ENCODE data around the gene LRP10. TPM values are rescaled to one million over a fixed set of nuclear protein-coding genes. Genes with fewer than 3 reads are reported as not detected.

Gene LRP10
- total RNA-seq, 1 experiment from 2014 or later = 86.5 TPM

- no peak for DNase-seq (ENCODE audit: low read depth)
Observed at GRCh38 chr14:22861651-22862050, 9.9 kb upstream of the LRP10 start.

- no peak for DNase-seq (ENCODE audit: low read depth)
Observed at GRCh38 chr14:22864979-22865378, 6.6 kb upstream of the LRP10 start.

GRCh38 chr14:22865424-22866405 lies 5.8 kb upstream of the LRP10 start:
- DNase-seq (ENCODE audit: low read depth) = no peak

DNA sequence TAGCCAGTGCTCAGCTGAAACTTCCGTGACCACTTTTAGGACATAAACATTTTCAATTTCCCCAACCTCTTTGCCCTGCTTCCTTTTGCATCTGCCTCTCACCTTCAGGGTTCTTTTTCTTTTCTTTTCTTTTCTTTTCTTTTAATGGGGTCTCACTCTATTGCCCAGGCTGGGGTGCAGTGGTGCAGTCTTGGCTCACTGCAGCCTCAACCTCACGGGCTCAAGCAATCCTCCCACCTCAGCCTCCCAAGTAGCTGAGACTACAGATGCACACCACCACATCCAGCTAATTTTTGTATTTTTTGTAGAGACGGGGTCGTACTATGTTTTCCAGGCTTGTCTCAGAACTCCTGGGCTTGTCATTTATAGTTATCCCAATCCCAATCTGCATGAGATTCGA lies 4.7 kb upstream of the LRP10 start:
- DNase-seq (ENCODE audit: low read depth) = no peak

DNA sequence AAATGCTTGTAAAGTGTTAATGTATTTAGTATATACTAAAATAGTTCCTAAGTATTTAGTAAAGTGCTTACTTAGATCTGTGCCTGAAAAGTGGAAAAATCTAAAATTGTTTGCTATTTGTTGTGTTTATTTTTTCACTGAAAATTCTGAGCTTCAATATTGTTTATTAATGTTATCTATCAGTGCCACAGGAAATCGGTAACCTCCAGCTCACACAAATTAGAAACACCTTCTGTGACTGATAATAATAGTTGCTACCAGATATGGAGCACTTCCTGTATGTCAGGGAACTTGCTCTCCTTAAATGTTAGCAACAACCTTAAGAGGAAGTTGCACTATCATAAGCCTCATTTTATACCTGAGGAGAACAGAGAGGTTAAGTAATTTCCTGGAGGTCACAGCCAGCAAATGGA lies 723 bp upstream of the LRP10 start:
- no peak for DNase-seq (ENCODE audit: low read depth)

GRCh38 chr14:22872033-22872832 lies 693 bp downstream of the LRP10 start:
- DNase-seq (ENCODE audit: low read depth) = peak; percentile 82

DNA sequence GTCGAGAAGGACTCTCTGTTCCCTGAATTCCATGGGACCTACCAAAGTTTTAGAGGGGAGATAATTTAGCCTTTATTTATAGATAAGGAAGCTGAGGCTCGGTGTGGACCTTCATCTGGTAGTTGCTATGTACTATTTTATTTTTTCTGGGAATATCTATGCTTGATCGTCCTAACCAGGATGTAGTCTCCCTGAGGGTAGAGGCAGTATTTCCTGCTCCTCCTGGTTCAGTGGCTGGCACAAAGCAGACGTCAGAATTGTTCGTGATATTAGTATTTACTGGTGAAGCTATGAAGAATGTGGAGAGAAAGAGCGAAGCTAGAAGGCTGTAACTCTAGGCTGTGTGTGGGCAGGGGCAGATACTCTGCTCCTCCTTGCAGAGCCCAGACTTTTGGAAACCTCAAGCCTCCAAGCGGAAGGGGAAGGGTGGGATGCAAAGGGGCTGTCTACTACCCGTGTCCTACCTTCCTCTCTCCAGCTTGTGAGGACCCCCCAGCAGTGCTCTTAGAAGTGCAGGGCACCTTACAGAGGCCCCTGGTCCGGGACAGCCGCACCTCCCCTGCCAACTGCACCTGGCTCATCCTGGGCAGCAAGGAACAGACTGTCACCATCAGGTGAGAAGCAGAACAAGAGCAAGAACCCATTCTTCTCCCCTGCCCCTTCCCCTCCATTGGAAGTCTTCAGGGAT lies 1.4 kb downstream of the LRP10 start:
- DNase-seq (ENCODE audit: low read depth) = no peak

- no peak for DNase-seq (ENCODE audit: low read depth)
Observed at GRCh38 chr14:22875003-22875747, 3.6 kb downstream of the LRP10 start.

GRCh38 chr14:22875748-22876319 lies 4.3 kb downstream of the LRP10 start:
- DNase-seq (ENCODE audit: low read depth) = no peak

GRCh38 chr14:22877000-22877501 lies 5.5 kb downstream of the LRP10 start:
- no peak for DNase-seq (ENCODE audit: low read depth)

DNA sequence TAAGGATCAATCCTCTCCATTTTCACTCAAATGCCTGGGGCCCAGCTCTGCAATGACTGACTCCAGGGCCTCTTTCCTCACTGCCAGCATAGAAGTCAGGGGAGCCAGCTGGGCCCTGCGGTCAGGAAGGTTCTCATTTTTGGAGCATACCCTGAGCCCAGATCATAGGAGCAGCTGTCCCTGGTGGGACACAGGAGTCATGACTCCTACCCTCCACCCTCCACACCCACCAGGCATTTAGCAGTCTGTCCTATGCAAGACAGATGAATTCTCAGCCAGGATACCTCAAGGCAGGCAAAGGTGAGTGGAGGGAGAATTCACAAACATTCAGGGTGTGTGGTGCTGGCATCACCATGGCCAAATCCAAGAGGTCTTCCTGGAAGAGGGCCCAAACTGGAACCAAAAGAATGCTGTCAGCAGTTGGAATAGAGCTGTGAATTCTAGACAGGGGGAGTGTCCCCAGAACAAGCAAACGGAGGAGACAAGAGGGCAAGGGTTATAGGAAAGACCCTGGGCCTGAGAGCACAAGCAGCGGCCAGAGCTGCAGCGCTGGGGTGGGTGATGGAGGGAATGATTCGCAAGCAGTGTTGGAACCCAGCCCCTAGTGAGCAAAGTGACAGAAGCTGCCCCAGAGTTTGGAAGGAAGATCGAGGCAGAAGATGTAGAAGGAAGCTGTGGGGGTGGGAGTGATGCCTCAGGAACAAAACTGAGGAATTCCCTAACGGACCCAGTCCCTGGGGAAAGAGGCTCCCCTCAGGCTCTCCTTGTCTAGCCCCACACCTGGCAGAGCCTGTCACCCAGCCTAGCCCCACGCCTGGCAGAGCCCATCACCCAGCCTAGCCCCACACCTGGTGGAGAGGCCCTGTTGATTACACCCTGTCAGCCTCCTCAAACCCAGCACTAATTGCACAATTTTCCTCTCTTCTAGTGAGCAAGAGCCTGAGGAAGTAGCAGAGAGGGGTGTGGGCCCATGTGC lies 7.0 kb downstream of the LRP10 start:
- DNase-seq (ENCODE audit: low read depth) = peak; percentile 65

DNA sequence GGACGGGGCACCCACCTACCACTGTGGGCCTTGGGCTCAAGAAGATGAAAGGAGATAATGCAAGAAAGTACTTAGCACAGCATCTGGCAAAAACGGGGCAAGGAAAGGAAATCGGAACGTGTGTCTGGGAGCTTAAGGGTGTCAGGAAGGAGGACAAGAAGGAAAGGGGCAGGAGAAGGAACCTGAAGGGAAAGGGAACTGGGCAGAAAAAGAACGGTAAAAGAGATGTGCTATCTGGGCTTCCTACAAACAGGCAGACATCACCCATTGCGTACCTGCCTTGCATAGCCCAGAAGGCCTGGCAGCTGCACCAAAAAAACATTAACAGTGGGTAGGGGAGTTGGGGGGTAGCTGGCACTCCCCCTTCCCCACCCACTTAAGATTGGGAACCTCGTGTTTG lies 10.5 kb downstream of the LRP10 start:
- DNase-seq (ENCODE audit: low read depth) = no peak

DNA sequence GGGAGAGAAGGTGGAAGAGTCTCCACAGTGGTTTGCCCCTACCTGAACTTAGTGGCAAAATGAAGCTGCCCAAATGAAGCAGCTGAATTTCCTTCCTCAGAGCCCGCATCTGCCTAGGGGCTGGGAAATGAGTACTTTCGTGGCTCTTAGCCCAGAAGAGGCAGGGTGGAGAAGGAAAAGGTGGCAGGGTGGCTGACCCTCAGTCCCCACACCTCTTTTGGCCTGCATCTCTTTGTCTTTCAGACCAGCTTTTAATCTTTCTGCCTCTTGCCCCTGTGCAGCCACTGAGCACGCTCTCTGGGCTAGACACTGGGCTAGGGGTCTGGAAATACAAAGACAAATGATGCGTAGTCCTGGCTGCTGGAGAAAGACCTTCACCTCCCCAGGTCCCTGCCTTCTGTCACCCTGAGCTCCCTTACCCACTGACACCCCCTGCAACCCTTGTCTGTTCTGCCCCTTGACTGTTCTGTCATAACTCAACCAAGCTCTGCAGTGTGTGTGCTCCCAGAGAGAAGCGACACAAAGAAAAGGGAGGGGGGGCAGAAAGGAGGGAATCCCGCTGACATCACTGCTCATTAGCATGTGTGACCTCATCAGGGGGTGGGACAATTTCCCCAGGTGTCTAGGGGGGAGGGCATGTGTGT lies 11.1 kb downstream of the LRP10 start:
- no peak for DNase-seq (ENCODE audit: low read depth)

DNA sequence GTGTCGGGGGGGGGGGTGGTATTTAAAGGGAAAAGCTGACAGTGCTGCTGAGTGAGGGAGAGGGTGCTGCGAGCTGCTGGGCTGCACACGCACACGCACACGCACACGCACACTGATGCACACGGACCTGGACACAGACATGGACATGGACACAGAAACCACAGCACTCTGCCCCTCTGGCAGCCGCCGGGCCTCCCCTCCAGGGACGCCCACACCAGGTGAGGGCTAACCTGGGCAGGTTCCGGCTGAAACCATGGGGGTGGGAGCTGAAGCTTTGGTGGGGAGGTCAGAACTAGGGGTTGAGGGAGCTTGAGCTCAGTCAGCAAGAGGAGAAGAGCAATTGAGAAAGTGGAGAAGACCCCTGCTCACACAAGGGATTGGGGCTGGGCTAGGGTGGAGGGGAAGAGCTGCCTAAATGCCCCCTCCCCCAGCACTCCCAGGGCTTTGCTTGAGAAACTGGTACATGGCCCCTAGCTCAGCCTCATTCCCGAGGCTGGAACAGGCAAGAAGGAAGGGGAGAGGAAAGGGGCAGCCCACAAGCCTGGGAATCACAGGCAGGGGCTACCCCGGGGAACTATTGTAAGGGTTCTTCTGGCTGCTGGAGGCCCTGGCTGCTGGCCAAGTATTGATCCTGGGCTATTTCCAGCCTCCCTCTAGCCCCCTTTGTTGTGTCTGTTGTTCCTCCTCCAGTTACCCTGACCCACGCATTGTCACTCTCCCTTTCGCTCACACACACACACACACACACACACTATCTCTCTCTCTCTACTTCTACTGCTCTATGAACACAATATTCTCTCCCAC lies 11.8 kb downstream of the LRP10 start, which contains the start of gene REM2:
Gene REM2, plus strand, starts transcription at position 50 of the 804 bp plus-strand sequence. Its CDS starts 66 bp downstream, at position 116.
- no peak for DNase-seq (ENCODE audit: low read depth)

GRCh38 chr14:22884076-22884737 lies 12.7 kb downstream of the LRP10 start:
- DNase-seq (ENCODE audit: low read depth) = no peak

GRCh38 chr14:22884738-22885523 lies 13.4 kb downstream of the LRP10 start:
- no peak for DNase-seq (ENCODE audit: low read depth)

Measured in LHCN-M2 (cell line).